Hematopoietic multipotent progenitor cell (in vitro differentiated cells): ENCODE data around the gene PTBP3. TPM values are rescaled to one million over a fixed set of nuclear protein-coding genes. Genes with fewer than 3 reads are reported as not detected.
A peak's percentile ranks its signal among the peaks of the same experiment; 100 is the strongest.

Experiments used
- DNase-seq, 3 donors: peaks; one replicate each; pipeline ENCODE4 v3.0.0-alpha.2; 2011 to 2015; ENCODE audit warnings: low read depth in 2 of 3, low spot score in 2 of 3
- total RNA-seq: library from RNA; depleted of rRNA; stranded (reverse); fragments of >200 nt; gene quantifications from one replicate; pipeline ENCODE4 v1.2.3, GENCODE V29; 2012

The PTBP3 gene
- total RNA-seq, 1 donor = 34.5 TPM

DNA sequence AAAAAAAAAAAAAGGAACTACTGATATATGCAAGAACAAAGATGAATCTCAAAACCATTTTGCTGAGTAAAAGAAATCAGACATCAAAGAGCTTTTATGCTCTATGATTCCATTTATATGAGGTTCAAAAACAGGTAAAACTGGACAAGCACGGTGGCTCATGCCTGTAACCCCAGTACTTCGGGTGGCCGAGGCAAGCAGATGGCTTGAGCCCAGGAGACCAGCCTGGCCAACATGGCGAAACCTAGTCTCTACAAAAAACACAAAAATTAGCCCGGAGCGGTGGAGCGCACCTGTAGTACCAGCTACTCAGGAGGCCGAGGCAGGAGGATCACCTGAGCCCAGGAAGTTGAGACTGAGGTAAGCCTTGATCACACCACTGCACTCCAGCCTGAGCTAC, 7.8 kb downstream of the PTBP3 start:
- DNase-seq = no peak

DNA sequence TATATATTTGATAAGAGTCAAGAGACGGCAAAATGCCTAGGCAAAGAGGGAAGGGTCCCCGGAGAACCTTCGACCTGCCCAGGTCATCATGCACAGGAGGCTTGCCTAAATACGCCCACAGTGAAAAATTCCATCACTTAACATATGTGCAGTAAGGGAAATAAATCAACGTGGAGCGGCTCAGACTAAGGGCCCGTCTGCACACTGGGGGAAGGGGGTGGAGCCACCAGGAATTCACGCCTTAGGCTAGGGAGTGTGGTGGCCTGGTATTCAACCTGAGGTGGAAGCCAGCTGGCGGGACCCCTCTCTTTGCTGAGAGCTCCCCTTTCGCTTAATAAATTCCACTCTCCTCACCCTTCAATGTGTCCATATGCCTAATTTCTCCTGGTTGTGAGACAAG, 8.3 kb downstream of the PTBP3 start:
- DNase-seq = no peak

DNA sequence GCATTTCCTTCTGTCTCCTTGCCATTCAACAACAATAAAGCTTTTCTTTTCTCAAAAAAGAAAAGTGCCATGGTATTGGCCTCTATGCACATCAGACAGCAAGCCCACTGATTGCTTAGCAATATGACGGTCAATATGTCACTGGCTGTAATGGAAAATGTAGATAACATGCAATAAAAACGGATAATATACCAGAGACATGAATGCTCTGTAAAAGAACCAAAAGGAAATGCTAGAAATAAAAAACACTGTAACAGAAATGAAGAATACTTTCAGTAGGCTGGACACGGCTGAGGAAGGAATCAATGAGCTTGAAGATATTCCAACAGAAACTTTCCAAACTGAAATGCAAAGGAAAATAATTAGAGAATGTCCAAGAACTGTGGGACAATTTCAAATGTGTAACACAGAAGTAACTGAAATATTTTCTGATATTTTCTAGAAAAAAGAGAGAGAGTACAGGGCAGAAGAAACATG, 10.0 kb downstream of the PTBP3 start:
- no peak for DNase-seq

DNA sequence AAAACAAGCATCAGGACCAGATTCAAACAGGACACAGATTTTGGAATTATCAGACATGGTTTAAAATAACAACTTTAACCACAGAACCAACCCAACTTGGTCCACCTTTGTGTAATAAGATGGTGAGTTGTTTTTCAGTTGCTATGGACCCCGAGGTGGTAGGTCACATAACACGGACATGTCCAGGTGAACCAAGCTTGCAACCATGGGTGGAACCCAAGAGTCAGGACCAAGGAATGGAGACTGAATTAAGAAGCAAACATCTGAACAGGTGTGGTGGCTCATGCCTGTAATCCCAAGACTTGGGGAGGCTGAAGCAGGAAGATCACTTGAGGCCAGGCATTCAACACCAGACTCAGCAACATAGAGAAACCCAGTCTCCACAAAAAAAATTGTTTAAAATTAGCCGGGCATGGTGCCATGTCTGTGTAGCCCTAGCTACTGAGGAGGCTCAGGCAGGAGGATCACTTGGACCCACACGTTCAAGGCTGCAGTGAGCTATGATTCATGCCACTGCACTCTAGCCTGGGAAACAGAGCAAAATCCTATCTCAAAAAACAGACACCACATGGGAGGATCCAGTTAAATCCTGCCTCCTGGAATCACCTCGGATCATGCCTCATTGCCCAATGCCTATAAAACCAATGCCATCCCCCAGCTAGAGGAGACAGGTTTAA, 10.6 kb downstream of the PTBP3 start:
- no peak for DNase-seq

DNA sequence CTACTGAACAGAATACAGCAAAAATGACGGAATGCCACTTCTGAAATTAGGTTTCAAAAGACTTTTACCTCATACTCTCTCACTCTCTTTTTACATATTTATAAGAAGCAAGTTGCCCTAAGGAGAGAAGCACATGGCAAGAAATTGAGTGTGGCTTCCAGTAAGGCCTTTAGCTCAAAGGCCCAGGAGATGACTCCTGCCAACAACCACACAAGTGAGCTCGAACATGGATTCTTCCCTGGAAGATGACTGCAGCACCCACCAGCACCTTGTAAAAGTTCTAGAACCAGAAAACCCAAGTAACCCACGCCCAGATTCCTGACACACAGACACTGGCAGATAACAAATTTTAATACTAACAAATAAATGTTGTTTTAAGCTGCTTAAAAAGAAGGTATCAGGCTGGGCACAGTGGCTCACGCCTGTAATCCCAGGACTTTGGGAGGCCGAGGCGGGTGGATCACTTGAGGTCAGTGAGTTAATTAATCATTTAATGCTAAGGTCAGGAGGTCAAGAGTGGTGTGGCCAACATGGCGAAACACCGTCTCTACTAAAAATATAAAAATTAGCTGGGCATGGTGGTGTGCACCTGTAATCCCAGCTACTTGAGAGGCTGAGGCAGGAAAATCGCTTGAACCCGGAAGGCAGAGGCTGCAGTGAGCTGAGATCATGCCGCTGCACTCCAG, 17.0 kb downstream of the PTBP3 start:
- DNase-seq = no peak

DNA sequence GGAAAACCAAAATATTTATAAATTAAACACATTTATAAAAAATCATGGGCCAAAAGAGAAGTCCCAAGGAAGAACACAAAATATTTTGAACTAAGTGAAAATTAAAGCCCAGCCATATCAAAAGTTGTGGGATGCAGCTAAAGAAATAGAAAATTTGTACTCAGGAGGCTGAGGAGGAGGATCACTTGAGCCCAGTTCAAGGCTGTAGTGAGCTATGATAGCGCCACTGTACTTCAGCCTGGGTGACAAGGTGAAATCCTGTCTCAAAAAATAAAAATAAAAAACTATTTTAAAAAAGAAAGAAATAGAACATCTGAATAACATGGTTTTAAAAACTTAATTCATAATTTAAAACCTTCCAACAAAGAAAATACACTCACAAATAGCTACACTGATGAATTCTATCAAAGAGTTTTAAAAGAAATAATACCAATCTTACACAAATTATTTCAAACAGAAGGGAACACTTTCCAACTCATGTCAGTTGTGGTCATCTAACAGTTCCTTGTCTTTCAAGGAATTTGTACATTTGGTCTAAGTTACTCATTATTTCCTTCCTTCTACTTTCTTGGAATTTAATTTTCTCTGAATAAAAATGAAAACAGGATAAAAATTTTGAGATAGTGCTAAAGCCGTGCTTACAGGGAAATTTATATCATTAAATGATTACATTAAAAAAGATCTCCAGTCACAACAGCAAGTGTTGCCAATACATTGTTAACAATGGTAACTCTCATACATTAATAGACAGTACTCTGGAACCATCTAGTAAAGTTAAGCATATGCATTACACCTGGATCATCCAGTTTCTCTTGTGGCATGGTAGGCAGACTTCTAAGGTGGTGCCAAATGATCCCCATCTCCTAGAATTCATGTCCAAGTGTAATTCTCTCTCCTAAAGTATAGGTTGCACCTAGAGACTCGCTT, 17.8 kb downstream of the PTBP3 start:
- no peak for DNase-seq

DNA sequence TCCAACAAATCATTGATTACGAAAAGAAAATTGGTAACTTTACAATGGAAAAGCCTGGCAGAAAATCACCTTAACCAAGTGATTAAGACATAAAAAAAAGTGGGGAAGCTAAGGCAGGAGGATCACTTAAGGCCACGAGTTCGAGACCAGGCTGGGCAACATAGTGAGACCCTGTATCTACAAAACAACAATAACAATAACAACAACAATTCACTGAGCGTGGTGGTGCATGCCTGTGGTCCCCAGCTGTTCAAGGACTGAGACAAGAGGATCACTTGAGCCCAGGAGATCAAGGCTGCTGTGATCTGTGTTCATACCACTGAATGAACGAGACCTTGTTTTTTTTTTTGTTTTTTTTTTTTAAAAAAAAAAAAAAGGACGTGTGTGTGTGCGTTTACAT, 21.3 kb downstream of the PTBP3 start:
- no peak for DNase-seq

DNA sequence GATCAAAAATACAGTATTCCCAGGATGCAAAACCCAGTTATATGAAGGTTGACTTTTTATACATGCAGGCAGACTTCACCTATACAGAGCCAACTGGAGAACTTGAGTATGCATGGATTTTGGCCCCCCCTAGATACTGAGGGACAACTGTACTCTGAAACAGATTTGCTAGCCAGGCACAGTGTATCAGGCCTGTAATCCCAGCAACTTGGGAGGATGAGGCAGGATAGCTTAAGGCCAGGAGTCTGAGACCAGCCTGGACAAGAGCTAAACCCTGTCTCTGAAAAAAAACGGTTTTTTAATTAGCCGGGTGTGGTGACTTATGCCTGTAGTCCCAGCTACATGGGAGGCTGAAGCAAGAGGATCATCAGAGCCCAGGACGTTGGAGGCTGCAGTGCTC, 21.9 kb downstream of the PTBP3 start:
- DNase-seq = no peak

DNA sequence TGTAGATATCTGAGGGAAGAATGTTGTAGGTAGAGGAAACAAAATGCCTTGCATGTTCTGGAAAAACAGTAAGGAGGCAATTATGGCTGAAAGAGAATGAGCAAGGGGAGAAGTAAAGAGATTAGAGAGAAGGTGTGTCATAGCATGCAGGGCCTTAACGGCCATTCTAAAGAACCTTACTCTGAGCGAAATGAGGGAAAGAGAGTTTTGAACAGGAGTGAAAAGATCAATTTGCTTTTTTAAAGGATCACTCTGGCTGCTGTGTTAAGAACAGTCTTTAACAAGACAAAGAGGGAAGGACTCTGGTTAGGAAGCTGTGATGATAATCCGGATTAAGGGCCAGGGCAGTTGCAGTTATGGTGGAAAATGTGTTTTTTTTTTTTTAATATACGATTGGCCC, 22.6 kb downstream of the PTBP3 start:
- DNase-seq = no peak

DNA sequence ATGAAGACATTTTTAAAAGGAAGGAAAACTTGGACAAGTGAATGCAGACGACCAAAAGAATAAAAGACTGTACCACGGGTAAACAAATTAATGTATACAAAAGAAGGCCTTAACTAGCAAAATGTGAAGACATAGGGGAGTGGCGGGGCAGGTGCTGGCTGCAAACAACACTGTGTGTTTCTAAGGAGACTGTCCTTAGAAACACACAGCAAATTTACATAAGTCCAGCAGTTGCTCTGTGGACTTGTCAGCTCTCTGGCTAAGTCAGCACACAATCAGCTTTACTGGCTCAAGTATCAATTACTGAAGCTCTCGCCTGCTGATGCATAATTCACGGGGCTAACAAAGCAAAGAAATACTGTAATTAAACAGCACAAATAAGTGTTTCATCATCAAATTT, 24.8 kb downstream of the PTBP3 start:
- DNase-seq = no peak

DNA sequence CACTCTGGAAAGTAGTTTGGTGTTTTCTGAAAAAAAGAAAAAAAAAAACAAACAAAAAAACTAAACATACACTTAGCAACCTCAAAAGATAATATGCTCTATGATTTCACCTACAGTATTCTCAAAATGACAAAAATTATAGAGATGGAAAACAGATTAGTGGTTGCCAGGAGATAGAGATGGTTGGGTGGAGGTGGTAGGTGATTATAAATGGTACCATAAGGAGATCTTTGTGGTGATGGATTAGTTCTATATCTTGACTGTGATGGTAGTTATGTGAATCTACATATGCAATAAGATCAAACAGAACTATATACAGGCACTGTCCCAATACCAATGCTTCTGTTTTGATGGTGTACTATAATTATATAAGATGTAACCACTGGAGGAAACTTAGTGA, 32.0 kb downstream of the PTBP3 start:
- no peak for DNase-seq

DNA sequence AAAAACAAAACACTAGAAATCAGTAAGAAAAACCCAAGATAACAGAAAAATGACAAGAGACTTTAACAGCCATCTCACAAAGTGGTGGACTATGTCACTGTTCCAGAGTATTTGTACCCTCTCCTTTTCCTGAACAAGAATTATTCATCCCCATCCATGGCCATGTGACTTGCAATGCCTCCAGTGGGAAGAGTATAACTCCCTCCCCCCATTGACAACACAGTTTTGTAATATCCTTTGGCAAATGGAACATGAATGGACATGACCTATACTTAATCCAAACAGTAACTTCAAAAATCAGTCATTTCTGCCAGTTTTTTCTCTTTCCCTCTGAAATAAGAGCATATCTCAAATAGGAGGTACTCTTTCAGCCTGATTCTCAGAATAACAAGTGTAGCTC, 33.9 kb downstream of the PTBP3 start:
- no peak for DNase-seq

DNA sequence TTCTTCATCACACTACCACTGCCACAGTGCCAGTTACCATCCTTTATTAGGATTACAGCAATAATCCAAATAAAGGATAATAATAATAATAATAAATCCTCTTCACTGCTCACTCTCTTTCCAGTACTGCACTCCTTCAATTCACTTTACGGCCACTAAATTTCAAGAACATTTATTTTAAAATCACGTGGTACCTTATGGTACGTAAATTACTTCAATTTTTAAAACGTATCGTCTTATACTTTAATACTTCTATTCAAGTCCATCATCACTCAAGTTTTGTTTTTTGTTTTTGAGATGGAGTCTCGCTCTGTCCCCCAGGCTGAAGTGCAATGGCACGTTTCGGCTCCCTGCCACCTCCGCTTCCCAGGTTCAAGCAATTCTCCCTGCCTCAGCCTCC, 36.5 kb downstream of the PTBP3 start:
- no peak for DNase-seq

DNA sequence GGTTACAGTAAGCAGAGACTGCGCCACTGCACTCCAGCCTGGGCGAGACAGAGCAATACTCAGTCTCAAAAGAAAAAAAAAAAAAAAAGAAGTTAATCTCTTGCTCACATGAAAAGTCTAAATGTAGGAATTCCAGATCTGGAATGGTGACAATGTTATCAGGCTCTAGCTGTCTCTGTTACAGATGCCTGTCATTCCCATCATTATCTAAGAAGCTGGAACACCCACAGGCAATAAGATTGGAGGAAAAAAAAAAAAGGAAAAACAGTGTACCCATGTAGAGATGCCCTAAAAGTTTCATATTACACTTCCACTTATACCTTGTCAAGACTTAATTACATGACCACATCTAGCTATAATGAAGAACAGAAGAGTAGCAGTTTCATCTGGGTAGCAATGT, 38.2 kb downstream of the PTBP3 start:
- no peak for DNase-seq

DNA sequence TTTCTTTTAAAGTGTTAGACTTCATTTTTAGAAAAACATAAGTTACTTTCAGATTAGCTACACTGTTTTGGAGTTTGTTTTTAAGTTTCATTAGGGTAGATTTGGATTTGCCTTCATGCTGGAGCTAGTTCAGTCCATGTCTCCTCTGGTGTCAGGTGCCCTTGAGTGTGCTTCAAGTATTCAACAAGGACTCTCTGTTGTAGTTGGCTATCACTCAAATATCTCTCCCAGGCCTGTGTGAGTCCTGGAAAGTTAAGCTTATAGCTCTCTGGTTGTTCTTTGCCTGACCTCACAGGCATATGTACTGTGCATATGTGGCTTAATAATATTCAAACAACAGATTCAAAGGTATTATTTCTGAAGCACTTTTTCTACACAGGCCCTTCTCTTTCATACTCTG, 45.4 kb downstream of the PTBP3 start:
- no peak for DNase-seq

DNA sequence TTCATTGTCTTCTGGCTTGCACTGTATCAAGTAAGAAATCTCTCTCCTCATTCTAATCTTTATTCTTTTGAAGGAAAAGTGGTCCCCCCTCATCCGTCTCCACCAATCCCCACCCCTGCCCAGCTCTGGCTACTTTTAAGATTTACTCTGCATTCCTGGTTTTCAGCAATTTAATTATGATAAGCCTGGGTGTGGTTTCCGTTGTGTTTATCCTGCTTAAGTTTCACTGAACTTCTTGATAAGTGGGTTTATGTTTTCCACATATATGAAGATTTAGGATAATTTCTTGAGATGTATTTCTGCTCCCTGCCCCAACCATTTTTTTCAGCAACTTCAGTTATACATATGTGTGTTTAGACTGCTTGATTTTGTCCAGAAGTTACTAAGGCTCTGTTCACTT, 46.5 kb downstream of the PTBP3 start:
- no peak for DNase-seq

DNA sequence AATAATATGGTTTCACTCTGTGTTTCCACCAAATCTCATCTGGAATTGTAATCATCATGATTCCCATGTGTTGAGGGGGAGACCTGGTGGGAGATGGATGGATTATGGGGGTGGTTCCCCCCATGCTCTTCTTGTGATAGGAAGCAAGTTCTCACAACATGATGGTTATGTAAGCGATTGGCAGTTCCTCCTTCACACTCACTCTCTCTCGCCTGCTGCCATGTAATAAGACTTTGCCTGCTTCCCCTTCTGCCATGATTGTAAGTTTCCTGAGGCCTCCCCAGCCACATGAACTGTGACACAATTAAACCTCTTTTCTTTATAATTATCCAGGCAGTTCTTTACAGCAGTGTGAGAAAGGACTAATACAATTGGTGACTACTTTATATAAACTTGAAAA, 48.4 kb downstream of the PTBP3 start:
- DNase-seq = no peak

DNA sequence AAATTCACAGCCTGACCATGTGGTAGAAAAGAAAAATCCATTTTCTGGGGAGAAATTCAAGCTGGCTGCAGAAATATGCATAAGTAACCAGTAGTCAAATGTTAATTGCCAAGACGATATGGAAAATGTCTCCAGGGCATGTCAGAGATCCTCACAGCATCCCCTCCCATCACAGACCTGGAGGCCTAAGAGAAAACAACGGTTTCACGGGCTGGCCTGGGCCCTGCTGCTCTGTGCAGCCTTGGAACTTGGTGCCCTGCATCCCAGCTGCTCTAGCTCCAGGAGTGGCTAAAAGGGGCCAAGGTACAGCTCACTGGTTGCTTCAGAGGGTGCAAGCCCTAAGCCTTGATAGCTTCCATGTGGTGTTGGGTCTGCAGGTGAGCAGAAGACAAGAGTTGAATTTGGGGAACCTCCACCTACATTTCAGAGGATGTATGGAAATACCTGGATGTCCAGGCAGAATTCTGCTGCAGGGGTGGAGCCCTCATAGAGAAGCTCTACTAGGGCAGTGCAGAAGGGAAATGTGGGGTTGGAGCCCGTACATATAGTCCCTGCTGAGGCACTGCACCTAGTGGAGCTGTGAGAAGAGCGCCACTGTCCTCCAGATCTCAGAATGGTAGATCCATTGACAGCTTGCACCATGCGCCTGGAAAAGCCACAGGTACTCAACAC, 49.7 kb downstream of the PTBP3 start:
- no peak for DNase-seq

DNA sequence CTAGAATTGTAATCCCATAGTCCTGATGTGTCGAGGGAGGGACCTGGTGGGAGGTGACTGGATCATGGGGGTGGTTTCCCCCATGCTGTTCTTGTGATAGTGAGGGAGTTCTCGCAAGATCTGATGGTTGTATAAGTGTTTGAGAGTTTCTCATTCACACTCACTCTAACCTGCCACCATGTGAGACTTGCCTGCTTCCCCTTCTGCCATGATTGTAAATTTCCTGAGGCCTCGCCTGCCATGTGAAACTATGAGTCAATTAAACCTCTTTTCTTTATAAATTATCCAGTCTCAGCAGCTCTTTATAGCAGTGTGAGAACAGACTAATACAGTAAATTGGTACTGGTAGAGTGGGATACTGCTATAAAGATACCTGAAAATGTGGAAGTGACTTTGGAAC, 50.6 kb downstream of the PTBP3 start:
- peak in 1 of 3 donors; percentile 3 for DNase-seq

DNA sequence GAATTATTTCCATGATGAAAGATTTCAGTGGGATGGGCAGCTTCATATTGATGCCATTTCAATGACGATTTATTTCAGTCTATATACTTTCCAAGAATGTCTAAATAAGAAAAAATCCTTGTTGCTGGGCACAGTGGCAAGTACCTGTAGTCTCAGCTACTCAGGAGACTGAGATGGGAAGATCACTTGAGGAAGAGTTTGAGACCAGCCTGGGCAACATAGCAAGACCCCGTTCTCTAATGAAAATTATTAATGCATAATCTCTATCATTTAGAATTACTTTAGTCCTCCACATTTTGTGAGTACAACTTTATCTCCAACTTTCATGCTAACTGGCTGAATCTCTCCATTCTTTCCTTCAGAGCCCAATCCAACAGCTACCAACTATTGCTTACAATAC, 52.5 kb downstream of the PTBP3 start:
- DNase-seq = no peak

DNA sequence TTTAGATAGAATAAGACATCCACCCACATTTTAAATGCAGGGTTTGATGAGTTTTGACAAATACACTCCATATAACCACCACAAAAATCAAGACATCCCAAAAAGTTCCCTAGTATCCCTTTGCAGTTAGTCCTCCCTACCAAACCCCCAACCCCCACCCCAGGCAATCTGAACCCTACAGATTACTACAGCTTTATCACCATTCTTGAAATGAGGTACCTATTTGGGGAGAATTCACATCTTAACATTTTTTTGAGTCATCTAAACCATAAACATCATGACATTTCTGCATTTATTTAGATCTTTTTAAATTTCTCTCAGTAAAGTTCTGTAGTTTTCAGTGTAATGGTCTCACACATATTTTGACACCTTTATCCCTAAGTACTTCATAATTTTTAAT, 53.9 kb downstream of the PTBP3 start:
- no peak for DNase-seq
